HL-60 (cell line): ENCODE data around the gene PIH1D1.

Experiments
- DNase-seq, 2 experiments: peaks; one replicate each; pipeline ENCODE4 v3.0.0-alpha.2; 2010 to 2020; ENCODE audit warnings: low read depth in 1 of 2, low spot score in 1 of 2
- H3K27ac ChIP-seq: fragments of 250-450 bp; sonication (Bioruptor Pico); replicated peaks from 2 replicates; pipeline ENCODE4 v1.5.1; 2020; ENCODE audit warnings: mild to moderate bottlenecking, moderate library complexity
- H3K27me3 ChIP-seq: fragments of 250-450 bp; sonication (Bioruptor Pico); 2 replicates; pipeline ENCODE4 v1.5.1; 2021; ENCODE audit warnings: mild to moderate bottlenecking, moderate library complexity; ENCODE audit not compliant: insufficient read depth, poor library complexity, severe bottlenecking
- H3K4me3 ChIP-seq: replicated peaks from 2 replicates; pipeline ENCODE4 v1.5.1; 2011; ENCODE audit warnings: mild to moderate bottlenecking, control low read depth, low read length; ENCODE audit not compliant: insufficient read depth
- GABPA ChIP-seq: IDR thresholded peaks from 2 replicates; pipeline ENCODE4 v1.6.1; 2012; ENCODE audit warnings: low read depth
- POLR2AphosphoS5 ChIP-seq: IDR thresholded peaks from 2 replicates; pipeline ENCODE4 v1.6.1; 2012; ENCODE audit warnings: low read depth
- SPI1 ChIP-seq: IDR thresholded peaks from 2 replicates; pipeline ENCODE4 v1.6.1; 2012; ENCODE audit warnings: low read depth, mild to moderate bottlenecking, borderline replicate concordance
- long read RNA-seq: library from polyadenylated mRNA; unstranded; transcript quantifications from one replicate; pipeline ENCODE4 v2.0.0, GENCODE V29; 2020
- TF ChIP-seq, protein P1 (sequence below): IDR thresholded peaks from one replicate; pipeline ENCODE4 v1.5.1; 2011; ENCODE audit warnings: low read length, control low read depth, inconsistent platforms; ENCODE audit not compliant: insufficient read depth
- TF ChIP-seq, protein P2 (sequence below): IDR thresholded peaks from 2 replicates; pipeline ENCODE4 v1.6.1; 2012; ENCODE audit warnings: low read depth; ENCODE audit not compliant: insufficient replicate concordance

Gene PIH1D1
- long read RNA-seq, transcript PIH1D1-201 (9 exons, 1,192 nt) = major isoform, 394 of 488 reads
- long read RNA-seq, partial matches to known transcripts = 2 of 488 reads
- long read RNA-seq, other reads (novel, unspliced or antisense) = 89 of 488 reads

DNA sequence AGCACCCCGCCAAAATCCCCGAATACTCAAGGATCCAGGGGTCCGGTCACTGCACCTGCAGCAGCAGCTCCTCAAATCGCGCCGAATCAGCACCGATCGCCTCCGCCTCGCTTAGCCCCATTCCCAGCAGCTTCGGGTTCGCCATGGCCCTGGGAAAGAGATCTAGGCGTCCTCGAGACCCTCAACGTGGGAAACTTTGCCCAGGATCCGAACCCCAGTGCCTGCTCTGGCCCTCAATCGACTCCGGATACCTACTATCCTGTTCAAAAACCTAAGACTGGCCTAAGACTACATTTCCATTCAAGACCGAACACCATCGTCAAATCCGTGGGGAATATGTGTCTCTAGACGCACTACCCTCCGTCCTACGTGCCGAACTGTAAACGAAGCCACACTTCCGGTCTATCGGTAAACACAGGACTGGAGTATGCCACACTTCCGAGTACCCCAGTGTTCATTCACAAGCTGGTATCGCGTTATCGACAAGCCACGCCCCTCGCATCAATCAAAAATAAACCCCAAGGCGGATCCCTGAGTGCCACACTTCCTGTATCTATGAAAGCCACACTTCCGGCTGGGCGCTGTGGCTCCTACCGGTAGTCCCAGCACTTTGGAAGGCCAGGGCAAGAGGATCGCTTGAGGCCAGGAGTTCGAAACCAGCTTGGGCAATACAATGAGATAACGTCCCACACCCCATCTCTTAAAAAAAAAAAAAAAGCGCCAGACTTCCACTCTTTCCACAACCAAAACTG lies at the start of gene PIH1D1:
Gene PIH1D1 (minus strand): TSS at position 385 of the 752 bp plus-strand sequence. CDS start 240 bp downstream, at position 145.
- TF ChIP-seq, protein P1, sequence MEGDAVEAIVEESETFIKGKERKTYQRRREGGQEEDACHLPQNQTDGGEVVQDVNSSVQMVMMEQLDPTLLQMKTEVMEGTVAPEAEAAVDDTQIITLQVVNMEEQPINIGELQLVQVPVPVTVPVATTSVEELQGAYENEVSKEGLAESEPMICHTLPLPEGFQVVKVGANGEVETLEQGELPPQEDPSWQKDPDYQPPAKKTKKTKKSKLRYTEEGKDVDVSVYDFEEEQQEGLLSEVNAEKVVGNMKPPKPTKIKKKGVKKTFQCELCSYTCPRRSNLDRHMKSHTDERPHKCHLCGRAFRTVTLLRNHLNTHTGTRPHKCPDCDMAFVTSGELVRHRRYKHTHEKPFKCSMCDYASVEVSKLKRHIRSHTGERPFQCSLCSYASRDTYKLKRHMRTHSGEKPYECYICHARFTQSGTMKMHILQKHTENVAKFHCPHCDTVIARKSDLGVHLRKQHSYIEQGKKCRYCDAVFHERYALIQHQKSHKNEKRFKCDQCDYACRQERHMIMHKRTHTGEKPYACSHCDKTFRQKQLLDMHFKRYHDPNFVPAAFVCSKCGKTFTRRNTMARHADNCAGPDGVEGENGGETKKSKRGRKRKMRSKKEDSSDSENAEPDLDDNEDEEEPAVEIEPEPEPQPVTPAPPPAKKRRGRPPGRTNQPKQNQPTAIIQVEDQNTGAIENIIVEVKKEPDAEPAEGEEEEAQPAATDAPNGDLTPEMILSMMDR = no peak
- TF ChIP-seq SPI1 = peak; percentile 78; the same call in 1 of the 2 replicates
- TF ChIP-seq GABPA = peak; percentile 91
- TF ChIP-seq POLR2AphosphoS5 = peak; percentile 98
- TF ChIP-seq, protein P2, sequence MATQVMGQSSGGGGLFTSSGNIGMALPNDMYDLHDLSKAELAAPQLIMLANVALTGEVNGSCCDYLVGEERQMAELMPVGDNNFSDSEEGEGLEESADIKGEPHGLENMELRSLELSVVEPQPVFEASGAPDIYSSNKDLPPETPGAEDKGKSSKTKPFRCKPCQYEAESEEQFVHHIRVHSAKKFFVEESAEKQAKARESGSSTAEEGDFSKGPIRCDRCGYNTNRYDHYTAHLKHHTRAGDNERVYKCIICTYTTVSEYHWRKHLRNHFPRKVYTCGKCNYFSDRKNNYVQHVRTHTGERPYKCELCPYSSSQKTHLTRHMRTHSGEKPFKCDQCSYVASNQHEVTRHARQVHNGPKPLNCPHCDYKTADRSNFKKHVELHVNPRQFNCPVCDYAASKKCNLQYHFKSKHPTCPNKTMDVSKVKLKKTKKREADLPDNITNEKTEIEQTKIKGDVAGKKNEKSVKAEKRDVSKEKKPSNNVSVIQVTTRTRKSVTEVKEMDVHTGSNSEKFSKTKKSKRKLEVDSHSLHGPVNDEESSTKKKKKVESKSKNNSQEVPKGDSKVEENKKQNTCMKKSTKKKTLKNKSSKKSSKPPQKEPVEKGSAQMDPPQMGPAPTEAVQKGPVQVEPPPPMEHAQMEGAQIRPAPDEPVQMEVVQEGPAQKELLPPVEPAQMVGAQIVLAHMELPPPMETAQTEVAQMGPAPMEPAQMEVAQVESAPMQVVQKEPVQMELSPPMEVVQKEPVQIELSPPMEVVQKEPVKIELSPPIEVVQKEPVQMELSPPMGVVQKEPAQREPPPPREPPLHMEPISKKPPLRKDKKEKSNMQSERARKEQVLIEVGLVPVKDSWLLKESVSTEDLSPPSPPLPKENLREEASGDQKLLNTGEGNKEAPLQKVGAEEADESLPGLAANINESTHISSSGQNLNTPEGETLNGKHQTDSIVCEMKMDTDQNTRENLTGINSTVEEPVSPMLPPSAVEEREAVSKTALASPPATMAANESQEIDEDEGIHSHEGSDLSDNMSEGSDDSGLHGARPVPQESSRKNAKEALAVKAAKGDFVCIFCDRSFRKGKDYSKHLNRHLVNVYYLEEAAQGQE = no peak
- Histone ChIP-seq H3K27ac (peak within 1 kb of the TSS; percentile 97), H3K4me3 (peak within 1 kb of the TSS; percentile 78), H3K27me3 (no peaks in the 10 kb centered on the region)
- peak; percentile 100 for DNase-seq

DNA sequence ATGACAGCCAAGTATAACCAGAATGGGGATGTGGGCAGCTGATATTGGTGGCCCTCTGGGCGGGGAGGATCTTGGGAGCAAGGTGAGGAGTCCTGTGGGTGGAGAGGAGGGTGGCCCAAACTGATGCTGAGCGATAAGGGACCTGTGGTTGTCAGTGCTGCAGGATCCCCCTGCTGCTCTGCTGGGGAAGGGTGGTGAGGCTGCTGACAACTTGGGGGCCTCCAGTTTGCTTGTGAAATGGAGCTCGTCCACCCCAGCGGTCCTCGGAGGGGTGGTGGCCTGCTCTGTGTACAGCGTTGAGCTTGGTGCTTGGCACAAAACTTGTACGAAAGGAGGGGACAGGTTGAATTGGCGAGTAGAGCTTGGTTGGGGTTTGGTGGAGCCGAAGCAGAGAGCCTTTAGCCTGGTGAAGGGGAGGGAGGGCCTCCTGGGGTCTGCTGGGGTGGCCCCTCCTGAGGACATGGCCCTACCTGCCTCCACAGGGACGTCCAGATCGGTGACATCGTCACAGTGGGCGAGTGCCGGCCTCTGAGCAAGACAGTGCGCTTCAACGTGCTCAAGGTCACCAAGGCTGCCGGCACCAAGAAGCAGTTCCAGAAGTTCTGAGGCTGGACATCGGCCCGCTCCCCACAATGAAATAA lies 47.5 kb upstream of the PIH1D1 start:
- no peak overlapping the region for H3K27ac ChIP-seq
- TF ChIP-seq, protein P2 = no peak
- TF ChIP-seq GABPA (no peak), POLR2AphosphoS5 (no peak), SPI1 (no peak)
- TF ChIP-seq, protein P1 = no peak
- H3K4me3 ChIP-seq = peak overlapping the region; percentile 20; the same call in 1 of the 2 replicates
- H3K27me3 ChIP-seq = no peaks in the 10 kb centered on the region
- DNase-seq = no peak

DNA sequence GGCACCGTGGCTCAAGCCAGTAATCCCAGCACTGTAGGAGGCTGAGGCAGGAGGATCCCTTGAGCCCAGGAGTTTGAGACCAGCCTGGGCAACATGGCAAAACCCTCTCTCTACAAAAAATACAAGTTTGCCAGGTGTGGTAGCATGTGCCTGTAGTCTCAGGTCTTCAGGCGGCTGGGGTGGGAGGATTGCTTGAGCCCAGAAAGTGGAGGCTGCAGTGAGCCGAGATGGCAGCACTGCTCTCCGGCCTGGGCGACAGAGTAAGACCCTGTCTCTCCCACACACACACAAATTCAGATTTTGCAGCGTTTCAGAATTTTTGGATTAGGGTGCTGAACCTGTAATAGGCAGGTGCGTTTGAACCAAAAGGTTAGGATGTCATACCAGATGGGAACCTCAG lies 46.9 kb upstream of the PIH1D1 start:
- no peak for DNase-seq
- Histone ChIP-seq H3K4me3 (peak overlapping the region; percentile 20), H3K27ac (no peak overlapping the region), H3K27me3 (no peaks in the 10 kb centered on the region)
- TF ChIP-seq POLR2AphosphoS5 = peak; percentile 38; the same call in 1 of the 2 replicates
- TF ChIP-seq, protein P2 = no peak
- no peak for TF ChIP-seq SPI1
